ENCODE measurements around the gene TBC1D2.
"Not testable (repeated sequence)": the region's sequence is repeated elsewhere in the genome, so short reads cannot be mapped to it uniquely, and the experiment has no call there.

TBC1D2 gene

GRCh38 chr9:98271479-98271878, 16.0 kb upstream of the TBC1D2 start:
- no peak for DNase-seq

- not testable (repeated sequence) for DNase-seq
These were observed 14.8 kb upstream of the TBC1D2 start for GRCh38 chr9:98270284-98270683.

- not testable (repeated sequence) for DNase-seq
These were observed 14.2 kb upstream of the TBC1D2 start for GRCh38 chr9:98269652-98270051.

GRCh38 chr9:98267556-98267955, 12.1 kb upstream of the TBC1D2 start:
- not testable (repeated sequence) for DNase-seq

- DNase-seq: no peak
These were observed 9.1 kb upstream of the TBC1D2 start for GRCh38 chr9:98264516-98264915.

- no peak for DNase-seq
These were observed 8.3 kb upstream of the TBC1D2 start for GRCh38 chr9:98263482-98264357.

GRCh38 chr9:98263080-98263479, 7.6 kb upstream of the TBC1D2 start:
- DNase-seq: no peak

- no peak for DNase-seq
These were observed 6.6 kb upstream of the TBC1D2 start for GRCh38 chr9:98262056-98262455.

- no peak for DNase-seq
These were observed 5.2 kb upstream of the TBC1D2 start for GRCh38 chr9:98260635-98261034.

- no peak for DNase-seq
These were observed 4.3 kb upstream of the TBC1D2 start for GRCh38 chr9:98259791-98260190.

GRCh38 chr9:98256756-98257155, 1.3 kb upstream of the TBC1D2 start:
- no peak for DNase-seq

GRCh38 chr9:98255061-98255577, 330 bp downstream of the TBC1D2 start:
- no peak for DNase-seq

GRCh38 chr9:98254228-98255060, 1.0 kb downstream of the TBC1D2 start:
- DNase-seq: no peak

- no peak for DNase-seq
These were observed 1.9 kb downstream of the TBC1D2 start for GRCh38 chr9:98253565-98253964.

GRCh38 chr9:98251551-98251950, 3.9 kb downstream of the TBC1D2 start:
- no peak for DNase-seq

GRCh38 chr9:98249771-98250170, 5.7 kb downstream of the TBC1D2 start:
- no peak for DNase-seq

GRCh38 chr9:98248737-98249474, 6.5 kb downstream of the TBC1D2 start:
- DNase-seq: peak; percentile 11

- DNase-seq: no peak
These were observed 7.4 kb downstream of the TBC1D2 start for GRCh38 chr9:98247831-98248657.

- no peak for DNase-seq
These were observed 13.0 kb downstream of the TBC1D2 start for GRCh38 chr9:98242426-98242825.

GRCh38 chr9:98241357-98242300, 13.8 kb downstream of the TBC1D2 start:
- DNase-seq: no peak

- no peak for DNase-seq
These were observed 15.0 kb downstream of the TBC1D2 start for GRCh38 chr9:98240475-98240874.
